Thyroid gland (tissue), 4 donors: ENCODE data around the gene SIPA1. TPM values are rescaled to one million over a fixed set of nuclear protein-coding genes. Genes with fewer than 3 reads are reported as not detected.

Experiments used
- DNase-seq, 2 donors: peaks; one replicate each; pipeline ENCODE4 v3.0.0-alpha.2; 2019
- H3K27ac ChIP-seq, 3 donors: fragments of 200-600 bp; sonication (generic); 1 replicate in 2 of 3; 2 replicates in 1 of 3; pipeline ENCODE4 v1.5.1; 2016 to 2019; ENCODE audit warnings: mild to moderate bottlenecking in 1 of 3, moderate library complexity in 1 of 3
- H3K27me3 ChIP-seq: fragments of 200-600 bp; sonication (generic); one replicate; pipeline ENCODE4 v1.5.1; 2019
- H3K36me3 ChIP-seq, 2 donors: fragments of 200-600 bp; sonication (generic); one replicate each; pipeline ENCODE4 v1.5.1; 2016 to 2019
- H3K4me1 ChIP-seq, 2 donors: fragments of 200-600 bp; sonication (generic); one replicate each; pipeline ENCODE4 v1.5.1; 2017 to 2019
- H3K4me3 ChIP-seq, 3 donors: fragments of 200-600 bp; sonication (generic); replicated peaks in 1 of 3; 1 replicate in 2 of 3; 2 replicates in 1 of 3; pipeline ENCODE4 v1.5.1; 2016; ENCODE audit warnings: mild to moderate bottlenecking in 1 of 3
- H3K9me3 ChIP-seq: fragments of 200-600 bp; sonication (generic); one replicate; pipeline ENCODE4 v1.5.1; 2017
- POLR2A ChIP-seq, 2 donors: fragments of 450-650 bp; IDR thresholded peaks; one replicate each; pipeline ENCODE4 v1.6.1; 2017; ENCODE audit warnings: antibody characterized with exemption in 2 of 2, mild to moderate bottlenecking in 2 of 2, moderate library complexity in 1 of 2
- WGBS, 2 donors: methylation state at CpG; one replicate each; pipeline ENCODE4 v1.1.5; 2017; 5-methylcytosine and 5-hydroxymethylcytosine counted together
- intact Hi-C: fragments of 100-400 bp; cut with DNase I; formaldehyde crosslinking; loops from one replicate; pipeline ENCODE4 v1.15.1; 2023
- total RNA-seq, 4 donors: library from RNA; depleted of rRNA; stranded (reverse); fragments of >200 nt; gene quantifications; one replicate each; pipeline ENCODE4 v1.2.3, GENCODE V29; 2016
- TF ChIP-seq, protein P1 (sequence below), 6 experiments: fragments of 200-600 bp in 3 of 6; fragments of 450-650 bp in 3 of 6; sonication (generic) in 3 of 6; IDR thresholded peaks; one replicate each; pipeline ENCODE4 v1.5.1; 2016 to 2019; ENCODE audit warnings: antibody characterized with exemption in 6 of 6, mild to moderate bottlenecking in 2 of 6, inconsistent platforms in 1 of 6, moderate library complexity in 1 of 6

Gene SIPA1, protein sequence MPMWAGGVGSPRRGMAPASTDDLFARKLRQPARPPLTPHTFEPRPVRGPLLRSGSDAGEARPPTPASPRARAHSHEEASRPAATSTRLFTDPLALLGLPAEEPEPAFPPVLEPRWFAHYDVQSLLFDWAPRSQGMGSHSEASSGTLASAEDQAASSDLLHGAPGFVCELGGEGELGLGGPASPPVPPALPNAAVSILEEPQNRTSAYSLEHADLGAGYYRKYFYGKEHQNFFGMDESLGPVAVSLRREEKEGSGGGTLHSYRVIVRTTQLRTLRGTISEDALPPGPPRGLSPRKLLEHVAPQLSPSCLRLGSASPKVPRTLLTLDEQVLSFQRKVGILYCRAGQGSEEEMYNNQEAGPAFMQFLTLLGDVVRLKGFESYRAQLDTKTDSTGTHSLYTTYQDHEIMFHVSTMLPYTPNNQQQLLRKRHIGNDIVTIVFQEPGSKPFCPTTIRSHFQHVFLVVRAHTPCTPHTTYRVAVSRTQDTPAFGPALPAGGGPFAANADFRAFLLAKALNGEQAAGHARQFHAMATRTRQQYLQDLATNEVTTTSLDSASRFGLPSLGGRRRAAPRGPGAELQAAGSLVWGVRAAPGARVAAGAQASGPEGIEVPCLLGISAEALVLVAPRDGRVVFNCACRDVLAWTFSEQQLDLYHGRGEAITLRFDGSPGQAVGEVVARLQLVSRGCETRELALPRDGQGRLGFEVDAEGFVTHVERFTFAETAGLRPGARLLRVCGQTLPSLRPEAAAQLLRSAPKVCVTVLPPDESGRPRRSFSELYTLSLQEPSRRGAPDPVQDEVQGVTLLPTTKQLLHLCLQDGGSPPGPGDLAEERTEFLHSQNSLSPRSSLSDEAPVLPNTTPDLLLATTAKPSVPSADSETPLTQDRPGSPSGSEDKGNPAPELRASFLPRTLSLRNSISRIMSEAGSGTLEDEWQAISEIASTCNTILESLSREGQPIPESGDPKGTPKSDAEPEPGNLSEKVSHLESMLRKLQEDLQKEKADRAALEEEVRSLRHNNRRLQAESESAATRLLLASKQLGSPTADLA
- 10 to 100 TPM; 19.2 to 40.6 (median 32.7) TPM for total RNA-seq

GRCh38 chr11:65637794-65638419, at the start of gene SIPA1:
SIPA1 (plus strand) TSS chr11:65638101; CDS start chr11:65640922, 2,821 bp downstream.
- no peaks in the 10 kb centered on the region for H3K27me3 ChIP-seq
- intact Hi-C loops, result no loop called here
- peak in 1 of 2 donors; percentile 52 for TF ChIP-seq POLR2A (IDR thresholded peaks at IDR 0.05)
- TF ChIP-seq, protein P1, sequence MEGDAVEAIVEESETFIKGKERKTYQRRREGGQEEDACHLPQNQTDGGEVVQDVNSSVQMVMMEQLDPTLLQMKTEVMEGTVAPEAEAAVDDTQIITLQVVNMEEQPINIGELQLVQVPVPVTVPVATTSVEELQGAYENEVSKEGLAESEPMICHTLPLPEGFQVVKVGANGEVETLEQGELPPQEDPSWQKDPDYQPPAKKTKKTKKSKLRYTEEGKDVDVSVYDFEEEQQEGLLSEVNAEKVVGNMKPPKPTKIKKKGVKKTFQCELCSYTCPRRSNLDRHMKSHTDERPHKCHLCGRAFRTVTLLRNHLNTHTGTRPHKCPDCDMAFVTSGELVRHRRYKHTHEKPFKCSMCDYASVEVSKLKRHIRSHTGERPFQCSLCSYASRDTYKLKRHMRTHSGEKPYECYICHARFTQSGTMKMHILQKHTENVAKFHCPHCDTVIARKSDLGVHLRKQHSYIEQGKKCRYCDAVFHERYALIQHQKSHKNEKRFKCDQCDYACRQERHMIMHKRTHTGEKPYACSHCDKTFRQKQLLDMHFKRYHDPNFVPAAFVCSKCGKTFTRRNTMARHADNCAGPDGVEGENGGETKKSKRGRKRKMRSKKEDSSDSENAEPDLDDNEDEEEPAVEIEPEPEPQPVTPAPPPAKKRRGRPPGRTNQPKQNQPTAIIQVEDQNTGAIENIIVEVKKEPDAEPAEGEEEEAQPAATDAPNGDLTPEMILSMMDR (IDR thresholded peaks at IDR 0.05), result peak in 4 of 6 experiments; percentile 23 to 39 (median 35)
- H3K4me3 ChIP-seq, result peak within 1 kb of the TSS; percentile 17 to 59 (median 38)
- WGBS, 2 donors, result 9 to 15% methylated on average over 10 to 20 of the region's 46 CpGs
- peaks cover 4 to 36% of the 10 kb centered on the region in 2 donors for H3K4me1 ChIP-seq
- peak within 1 kb of the TSS; percentile 62 to 76 (median 68) for H3K27ac ChIP-seq
- H3K9me3 ChIP-seq, result no peaks in the 10 kb centered on the region
- peak; percentile 55 to 68 for DNase-seq
- H3K36me3 ChIP-seq, result peaks cover 32 to 36% of the 10 kb centered on the region in 2 donors

- DNase-seq, result peak; percentile 54 to 57
- no peaks in the 10 kb centered on the region for H3K9me3 ChIP-seq
- no peak overlapping the region for H3K27ac ChIP-seq
- H3K36me3 ChIP-seq, result no peaks in the 10 kb centered on the region
- intact Hi-C loops, result no loop called here
- peaks cover 4 to 23% of the 10 kb centered on the region in 2 donors for H3K4me1 ChIP-seq
- WGBS, 2 donors, result 54 to 71% methylated on average over 10 to 11 of the region's 13 CpGs
- no peak for TF ChIP-seq POLR2A (IDR thresholded peaks at IDR 0.05)
- TF ChIP-seq, protein P1 (IDR thresholded peaks at IDR 0.05), result peak in 5 of 6 experiments; percentile 28 to 52 (median 41)
- H3K27me3 ChIP-seq, result no peaks in the 10 kb centered on the region
- no peak overlapping the region for H3K4me3 ChIP-seq
Observed at GRCh38 chr11:65588199-65589054, 49.5 kb upstream of the SIPA1 start.

- Histone ChIP-seq H3K9me3 (no peaks in the 10 kb centered on the region), H3K27me3 (no peaks in the 10 kb centered on the region), H3K4me3 (no peak overlapping the region), H3K4me1 (peaks cover 4 to 21% of the 10 kb centered on the region in 2 donors), H3K36me3 (no peaks in the 10 kb centered on the region), H3K27ac (no peak overlapping the region)
- TF ChIP-seq, protein P1 (IDR thresholded peaks at IDR 0.05), result no peak
- no peak for TF ChIP-seq POLR2A (IDR thresholded peaks at IDR 0.05)
- intact Hi-C loops, result no loop called here
- 64 to 84% methylated on average over 8 to 9 of the region's 9 CpGs for WGBS, 2 donors
- DNase-seq, result no peak
Observed at GRCh38 chr11:65589444-65590239, 48.3 kb upstream of the SIPA1 start.
